Smooth muscle cell (in vitro differentiated cells): ENCODE results near the gene FANCI. TPM values are rescaled to one million over a fixed set of nuclear protein-coding genes. Genes with fewer than 3 reads are reported as not detected.

Experiments used
- DNase-seq: peaks from one replicate; lab custom pipeline; 2025; ENCODE audit not compliant: unreplicated experiment; lab: John Stamatoyannopoulos, UW
- H2AFZ ChIP-seq: fragments of 200-600 bp; sonication (generic); 2 replicates; pipeline ENCODE4 v1.6.0; 2016; ENCODE audit warnings: antibody characterized with exemption, low read depth, mild to moderate bottlenecking
- H3F3A ChIP-seq: fragments of 200-600 bp; sonication (generic); 2 replicates; pipeline ENCODE4 v1.6.0; 2017; ENCODE audit warnings: antibody characterized with exemption, low read depth
- H3K27ac ChIP-seq: fragments of 200-600 bp; sonication (generic); 2 replicates; pipeline ENCODE4 v1.5.1; 2016; ENCODE audit warnings: low read depth, mild to moderate bottlenecking
- H3K27me3 ChIP-seq: fragments of 200-600 bp; sonication (generic); 2 replicates; pipeline ENCODE4 v1.6.1; 2016; ENCODE audit warnings: low read depth, mild to moderate bottlenecking
- H3K36me3 ChIP-seq: fragments of 200-600 bp; sonication (generic); 2 replicates; pipeline ENCODE4 v1.5.1; 2016; ENCODE audit warnings: low read depth
- H3K4me1 ChIP-seq: fragments of 200-600 bp; sonication (generic); 2 replicates; pipeline ENCODE4 v1.5.1; 2016; ENCODE audit warnings: low read depth
- H3K4me2 ChIP-seq: fragments of 200-600 bp; sonication (generic); 2 replicates; pipeline ENCODE4 v1.6.0; 2016; ENCODE audit warnings: mild to moderate bottlenecking
- H3K4me3 ChIP-seq: fragments of 200-600 bp; sonication (generic); 2 replicates; pipeline ENCODE4 v1.5.1; 2016; ENCODE audit warnings: mild to moderate bottlenecking
- H3K79me2 ChIP-seq: fragments of 200-600 bp; sonication (generic); 2 replicates; pipeline ENCODE4 v1.6.0; 2016; ENCODE audit warnings: low read depth, mild to moderate bottlenecking
- H3K9ac ChIP-seq: fragments of 200-600 bp; sonication (generic); 2 replicates; pipeline ENCODE4 v1.6.0; 2016; ENCODE audit warnings: low read depth
- H3K9me3 ChIP-seq: fragments of 200-600 bp; sonication (generic); replicated peaks from 2 replicates; pipeline ENCODE4 v1.5.1; 2016; ENCODE audit warnings: low read depth
- H4K20me1 ChIP-seq: fragments of 200-600 bp; sonication (generic); 2 replicates; pipeline ENCODE4 v1.6.0; 2016; ENCODE audit warnings: low read depth
- WGBS: methylation state at CpG from one replicate; pipeline ENCODE4 v1.1.7; 2016; ENCODE audit warnings: low lambda C conversion rate; 5-methylcytosine and 5-hydroxymethylcytosine counted together
- polyA plus RNA-seq: library from polyadenylated mRNA; unstranded; fragments of >200 nt; fragmentation: Nextera tagmentation; extraction: Ambion mirVana; gene quantifications from 2 replicates; pipeline ENCODE4 v1.2.1, GENCODE V29; 2016
- total RNA-seq: library from RNA; depleted of rRNA; stranded (reverse); fragments of >200 nt; gene quantifications from 2 replicates; pipeline ENCODE4 v1.2.3, GENCODE V29; 2014
- TF ChIP-seq, protein P1 (sequence below): fragments of 200-600 bp; sonication (generic); IDR thresholded peaks from 2 replicates; pipeline ENCODE4 v1.5.1; 2017; ENCODE audit warnings: borderline replicate concordance, mild to moderate bottlenecking, antibody characterized with exemption; ENCODE audit not compliant: insufficient read depth, poor library complexity, severe bottlenecking

FANCI gene
- total and polyA plus RNA-seq, 2 experiments from 2014 or later = 7.0 to 13.8 TPM

GRCh38 chr15:89328398-89329254 lies 84.8 kb downstream of the FANCI start:
- Histone ChIP-seq H3K36me3 (peaks cover 3% of the 10 kb centered on the region), H3K9me3 (no peaks in the 10 kb centered on the region), H3K79me2 (peaks cover 30% of the 10 kb centered on the region), H3K4me3 (no peak overlapping the region), H2AFZ (no peak overlapping the region), H3F3A (no peaks in the 10 kb centered on the region), H3K4me2 (no peak overlapping the region), H3K27me3 (no peaks in the 10 kb centered on the region), H4K20me1 (peaks cover 87% of the 10 kb centered on the region), H3K9ac (no peak overlapping the region), H3K27ac (no peak overlapping the region), H3K4me1 (peaks cover 11% of the 10 kb centered on the region)
- 97% methylated on average over 12 of the region's 13 CpGs for WGBS
- DNase-seq = no peak
- TF ChIP-seq, protein P1, sequence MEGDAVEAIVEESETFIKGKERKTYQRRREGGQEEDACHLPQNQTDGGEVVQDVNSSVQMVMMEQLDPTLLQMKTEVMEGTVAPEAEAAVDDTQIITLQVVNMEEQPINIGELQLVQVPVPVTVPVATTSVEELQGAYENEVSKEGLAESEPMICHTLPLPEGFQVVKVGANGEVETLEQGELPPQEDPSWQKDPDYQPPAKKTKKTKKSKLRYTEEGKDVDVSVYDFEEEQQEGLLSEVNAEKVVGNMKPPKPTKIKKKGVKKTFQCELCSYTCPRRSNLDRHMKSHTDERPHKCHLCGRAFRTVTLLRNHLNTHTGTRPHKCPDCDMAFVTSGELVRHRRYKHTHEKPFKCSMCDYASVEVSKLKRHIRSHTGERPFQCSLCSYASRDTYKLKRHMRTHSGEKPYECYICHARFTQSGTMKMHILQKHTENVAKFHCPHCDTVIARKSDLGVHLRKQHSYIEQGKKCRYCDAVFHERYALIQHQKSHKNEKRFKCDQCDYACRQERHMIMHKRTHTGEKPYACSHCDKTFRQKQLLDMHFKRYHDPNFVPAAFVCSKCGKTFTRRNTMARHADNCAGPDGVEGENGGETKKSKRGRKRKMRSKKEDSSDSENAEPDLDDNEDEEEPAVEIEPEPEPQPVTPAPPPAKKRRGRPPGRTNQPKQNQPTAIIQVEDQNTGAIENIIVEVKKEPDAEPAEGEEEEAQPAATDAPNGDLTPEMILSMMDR = no peak

- Histone ChIP-seq H3K79me2 (peaks cover 37% of the 10 kb centered on the region), H3K4me3 (no peak overlapping the region), H3K36me3 (peaks cover 3% of the 10 kb centered on the region), H2AFZ (no peak overlapping the region), H3K27me3 (no peaks in the 10 kb centered on the region), H3K9me3 (no peaks in the 10 kb centered on the region), H3K4me2 (no peak overlapping the region), H4K20me1 (peaks cover 87% of the 10 kb centered on the region), H3K27ac (no peak overlapping the region), H3K9ac (no peak overlapping the region), H3K4me1 (peaks cover 15% of the 10 kb centered on the region), H3F3A (no peaks in the 10 kb centered on the region)
- TF ChIP-seq, protein P1 = no peak
- 90% methylated on average over 8 of the region's 8 CpGs for WGBS
- DNase-seq = no peak
These were observed 85.7 kb downstream of the FANCI start for GRCh38 chr15:89329329-89330084.

- Histone ChIP-seq H2AFZ (no peak overlapping the region), H3K4me2 (no peak overlapping the region), H4K20me1 (peaks cover 87% of the 10 kb centered on the region), H3K4me3 (no peak overlapping the region), H3K27ac (no peak overlapping the region), H3K9ac (no peak overlapping the region), H3F3A (no peaks in the 10 kb centered on the region), H3K27me3 (no peaks in the 10 kb centered on the region), H3K9me3 (no peaks in the 10 kb centered on the region), H3K4me1 (peaks cover 15% of the 10 kb centered on the region), H3K79me2 (peaks cover 37% of the 10 kb centered on the region), H3K36me3 (peaks cover 3% of the 10 kb centered on the region)
- DNase-seq = no peak
- TF ChIP-seq, protein P1 = no peak
- 97% methylated on average over 6 of the region's 6 CpGs for WGBS
These were observed 86.3 kb downstream of the FANCI start for GRCh38 chr15:89330119-89330518.
